ENCODE results near the gene KRT14.
"Not testable (repeated sequence)": the region's sequence is repeated elsewhere in the genome, so short reads cannot be mapped to it uniquely, and the experiment has no call there.

- not testable (repeated sequence) for TF ChIP-seq CTCF, POLR2A (IDR thresholded peaks at IDR 0.05)
Observed at GRCh38 chr17:41542786-41543185, 43.9 kb downstream of the KRT14 start.
